GM13977 (cell line): ENCODE measurements around the gene AEN.

Experiments used
- DNase-seq: peaks from one replicate; pipeline ENCODE4 v3.0.0; 2012; ENCODE audit warnings: low spot score
- CTCF ChIP-seq: IDR thresholded peaks from 2 replicates; pipeline ENCODE4 v1.5.1; 2012; ENCODE audit warnings: mild to moderate bottlenecking, control low read depth; ENCODE audit not compliant: insufficient read depth; ENCODE audit errors: extremely low read depth, missing control alignments
- in situ Hi-C: fragments of 300-500 bp; cut with MboI; formaldehyde crosslinking; loops from one replicate; pipeline ENCODE4 v1.12.0; 2022; ENCODE audit warnings: low sequenced_read_pairs, low pct_unique_long_range_greater_than_20kb, mixed read lengths, inconsistent platforms; ENCODE audit not compliant: unreplicated experiment

The AEN gene

GRCh38 chr15:88658070-88658965, 37.2 kb downstream of the AEN start:
- no peak for DNase-seq
- TF ChIP-seq CTCF, result no peak
- in situ Hi-C loops, result no loop called here

- TF ChIP-seq CTCF, result no peak
- no peak for DNase-seq
- in situ Hi-C loops, result no loop called here
These were observed 38.1 kb downstream of the AEN start for GRCh38 chr15:88658972-88659931.

- no peak for TF ChIP-seq CTCF
- DNase-seq, result no peak
- in situ Hi-C loops, result no loop called here
These were observed 40.0 kb downstream of the AEN start for GRCh38 chr15:88661041-88661700.

- DNase-seq, result no peak
- TF ChIP-seq CTCF, result no peak
- in situ Hi-C loops, result no loop called here
These were observed 40.8 kb downstream of the AEN start for GRCh38 chr15:88661761-88662556.

- DNase-seq, result no peak
- TF ChIP-seq CTCF, result no peak
- in situ Hi-C loops, result no loop called here
These were observed 42.0 kb downstream of the AEN start for GRCh38 chr15:88663141-88663621.
